NCI-H1694 (cell line): ENCODE data around the gene CPHXL.

Experiments
- DNase-seq: peaks from one replicate; lab custom pipeline; 2025; lab: John Stamatoyannopoulos, UW

The CPHXL gene

GRCh38 chr16:75726390-75726789 lies at the start of gene CPHXL:
Gene CPHXL, minus strand, starts transcription at chr16:75726490. Its CDS starts 48 bp downstream, at chr16:75726442.
- no peak for DNase-seq

- DNase-seq, result no peak
These were observed 47.9 kb upstream of the CPHXL start for GRCh38 chr16:75774197-75774596.

- DNase-seq, result no peak
These were observed 43.8 kb upstream of the CPHXL start for GRCh38 chr16:75770051-75770450.

- peak; percentile 62 for DNase-seq
These were observed 38.0 kb upstream of the CPHXL start for GRCh38 chr16:75764154-75764768.

- DNase-seq, result no peak
These were observed 36.9 kb upstream of the CPHXL start for GRCh38 chr16:75763204-75763603.

GRCh38 chr16:75762746-75763145 lies 36.5 kb upstream of the CPHXL start:
- DNase-seq, result no peak

GRCh38 chr16:75761108-75761507 lies 34.8 kb upstream of the CPHXL start:
- DNase-seq, result no peak

GRCh38 chr16:75760018-75760519 lies 33.8 kb upstream of the CPHXL start:
- DNase-seq, result no peak

- DNase-seq, result no peak
These were observed 31.9 kb upstream of the CPHXL start for GRCh38 chr16:75758215-75758614.

GRCh38 chr16:75754141-75754540 lies 27.9 kb upstream of the CPHXL start:
- no peak for DNase-seq

- no peak for DNase-seq
These were observed 24.2 kb upstream of the CPHXL start for GRCh38 chr16:75750528-75750927.

- no peak for DNase-seq
These were observed 20.1 kb upstream of the CPHXL start for GRCh38 chr16:75746359-75746758.

GRCh38 chr16:75745823-75746222 lies 19.5 kb upstream of the CPHXL start:
- DNase-seq, result no peak

- DNase-seq, result no peak
These were observed 19.0 kb upstream of the CPHXL start for GRCh38 chr16:75745242-75745641.

- DNase-seq, result no peak
These were observed 16.2 kb upstream of the CPHXL start for GRCh38 chr16:75742424-75743047.

GRCh38 chr16:75733305-75734211 lies 7.3 kb upstream of the CPHXL start:
- DNase-seq, result no peak

- no peak for DNase-seq
These were observed 6.6 kb upstream of the CPHXL start for GRCh38 chr16:75732871-75733270.

GRCh38 chr16:75727221-75727620 lies 931 bp upstream of the CPHXL start:
- no peak for DNase-seq

GRCh38 chr16:75718452-75718851 lies 7.8 kb downstream of the CPHXL start:
- DNase-seq, result no peak

GRCh38 chr16:75714661-75715060 lies 11.6 kb downstream of the CPHXL start:
- no peak for DNase-seq

- DNase-seq, result no peak
These were observed 15.9 kb downstream of the CPHXL start for GRCh38 chr16:75710344-75710743.

GRCh38 chr16:75703306-75703705 lies 23.0 kb downstream of the CPHXL start:
- no peak for DNase-seq

GRCh38 chr16:75702242-75702641 lies 24.0 kb downstream of the CPHXL start:
- DNase-seq, result no peak
